H1 (cell line): ENCODE measurements around the gene ITPKB. TPM values are rescaled to one million over a fixed set of nuclear protein-coding genes. Genes with fewer than 3 reads are reported as not detected.

Experiments used
- CTCF ChIA-PET: fragments of 300-600 bp; sonication (Branson Sonifier 250); formaldehyde crosslinking; loops from one replicate; lab custom pipeline; 2021; ENCODE audit not compliant: partially characterized antibody; lab: Charles Lee
- POLR2A ChIA-PET: fragments of 300-600 bp; sonication (Branson Sonifier 250); formaldehyde crosslinking; loops from one replicate; lab custom pipeline; 2021; ENCODE audit warnings: inconsistent platforms; ENCODE audit not compliant: partially characterized antibody; lab: Charles Lee
- DNase-seq, 2 experiments: peaks; one replicate each; pipeline versions ENCODE4 v3.0.0 to v3.0.0-alpha.2; 2010 to 2022; ENCODE audit warnings: low spot score in 2 of 2, low read depth in 1 of 2, mixed read lengths in 1 of 2
- FAIRE-seq: peaks from 2 replicates; lab custom pipeline; 2011; peaks lifted over from hg19 to GRCh38; lab: Jason Lieb, UNC
- H2AFZ ChIP-seq: 2 replicates; pipeline ENCODE4 v1.8.1; 2012; ENCODE audit warnings: low read length, inconsistent platforms
- H2AK5ac ChIP-seq: 2 replicates; pipeline ENCODE4 v1.6.1; 2013; ENCODE audit warnings: low read depth, low read length
- H2BK120ac ChIP-seq: replicated peaks from 2 replicates; pipeline ENCODE3; 2013; ENCODE audit warnings: low read depth, low read length, inconsistent platforms
- H2BK12ac ChIP-seq: 2 replicates; pipeline ENCODE4 v1.6.1; 2013; ENCODE audit warnings: low read depth, low read length
- H2BK15ac ChIP-seq: 2 replicates; pipeline ENCODE4 v1.6.1; 2013; ENCODE audit warnings: low read length
- H2BK20ac ChIP-seq: 2 replicates; pipeline ENCODE4 v1.6.1; 2013; ENCODE audit warnings: low read length
- H2BK5ac ChIP-seq: 2 replicates; pipeline ENCODE4 v1.6.1; 2013; ENCODE audit warnings: low read depth, low read length
- H3K14ac ChIP-seq: 2 replicates; pipeline ENCODE4 v1.6.1; 2013; ENCODE audit warnings: inconsistent platforms; ENCODE audit not compliant: insufficient read length
- H3K18ac ChIP-seq: 2 replicates; pipeline ENCODE4 v1.6.1; 2013; ENCODE audit warnings: low read length; ENCODE audit errors: extremely low read depth
- H3K23ac ChIP-seq: 2 replicates; pipeline ENCODE4 v1.6.1; 2013; ENCODE audit warnings: inconsistent platforms; ENCODE audit not compliant: insufficient read length
- H3K23me2 ChIP-seq: 2 replicates; pipeline ENCODE4 v1.6.1; 2013; ENCODE audit warnings: low read depth, low read length
- H3K27ac ChIP-seq: 2 replicates; pipeline ENCODE4 v1.6.1; 2011; ENCODE audit warnings: low read depth, low read length, inconsistent platforms
- H3K27me3 ChIP-seq, 4 experiments: replicated peaks in 1 of 4; 1 replicate in 1 of 4; 2 replicates in 3 of 4; pipeline versions ENCODE4 v1.6.1 to v1.8.1; 2011 to 2013; ENCODE audit warnings: low read length in 3 of 4, mild to moderate bottlenecking in 3 of 4, inconsistent platforms in 2 of 4, mixed read lengths in 2 of 4, moderate library complexity in 1 of 4; ENCODE audit not compliant: control insufficient read depth in 3 of 4, insufficient read depth in 3 of 4; ENCODE audit errors: extremely low read depth in 1 of 4
- H3K36me3 ChIP-seq, 4 experiments: 2 replicates each; pipeline versions ENCODE4 v1.6.1 to v1.8.1; 2011 to 2013; ENCODE audit warnings: mild to moderate bottlenecking in 4 of 4, low read length in 3 of 4, moderate library complexity in 2 of 4, control low read depth in 1 of 4, inconsistent platforms in 1 of 4; ENCODE audit not compliant: insufficient read depth in 4 of 4, control insufficient read depth in 2 of 4
- H3K4ac ChIP-seq: replicated peaks from 2 replicates; pipeline ENCODE3; 2013; ENCODE audit warnings: low read length, low read depth, mixed read lengths, inconsistent platforms; ENCODE audit not compliant: insufficient read length
- H3K4me1 ChIP-seq, 4 experiments: replicated peaks in 1 of 4; 1 replicate in 1 of 4; 2 replicates in 3 of 4; pipeline versions ENCODE4 v1.6.1 to v1.8.1; 2011 to 2013; ENCODE audit warnings: low read length in 3 of 4, inconsistent platforms in 2 of 4, mixed read lengths in 1 of 4; ENCODE audit not compliant: insufficient read depth in 4 of 4, control insufficient read depth in 3 of 4
- H3K4me2 ChIP-seq, 2 experiments: 2 replicates each; pipeline versions ENCODE4 v1.6.1 to v1.8.1; 2011 to 2013; ENCODE audit warnings: low read depth in 2 of 2, low read length in 2 of 2, control low read depth in 1 of 2, inconsistent platforms in 1 of 2, mild to moderate bottlenecking in 1 of 2; ENCODE audit not compliant: insufficient read depth in 1 of 2
- H3K4me3 ChIP-seq, 4 experiments: fragments of 200-600, 300-600 bp in 1 of 4; sonication (generic), shearing (Covaris generic), sonication (Bioruptor Twin) in 1 of 4; 2 replicates each; pipeline versions ENCODE4 v1.5.1 to v1.8.1; 2011 to 2016; ENCODE audit warnings: low read length in 4 of 4, low read depth in 3 of 4, control low read depth in 2 of 4, inconsistent platforms in 2 of 4, mild to moderate bottlenecking in 2 of 4, mixed read lengths in 1 of 4, moderate library complexity in 1 of 4; ENCODE audit not compliant: insufficient read depth in 2 of 4; ENCODE audit errors: extremely low read depth in 1 of 4
- H3K56ac ChIP-seq: replicated peaks from 2 replicates; pipeline ENCODE3; 2013; ENCODE audit warnings: low read depth, mild to moderate bottlenecking, mixed read lengths, low read length, inconsistent platforms; ENCODE audit not compliant: insufficient read length
- H3K79me1 ChIP-seq: 2 replicates; pipeline ENCODE4 v1.6.1; 2013; ENCODE audit warnings: low read depth, low read length, control low read depth
- H3K79me2 ChIP-seq, 2 experiments: 2 replicates each; pipeline versions ENCODE4 v1.6.1 to v1.8.1; 2012 to 2013; ENCODE audit warnings: low read length in 2 of 2, mild to moderate bottlenecking in 2 of 2, inconsistent platforms in 1 of 2; ENCODE audit not compliant: insufficient read depth in 2 of 2, control insufficient read depth in 1 of 2
- H3K9ac ChIP-seq, 4 experiments: replicated peaks in 1 of 4; 1 replicate in 1 of 4; 2 replicates in 3 of 4; pipeline versions ENCODE4 v1.6.1 to v1.8.1; 2011 to 2013; ENCODE audit warnings: low read depth in 3 of 4, low read length in 3 of 4, control low read depth in 2 of 4, mild to moderate bottlenecking in 2 of 4, moderate library complexity in 2 of 4, inconsistent platforms in 1 of 4; ENCODE audit errors: extremely low read depth in 1 of 4
- H3K9me3 ChIP-seq, 2 experiments: 2 replicates each; pipeline versions ENCODE4 v1.6.1 to v1.8.1; 2012 to 2013; ENCODE audit warnings: mild to moderate bottlenecking in 2 of 2, moderate library complexity in 2 of 2, control low read depth in 1 of 2, inconsistent platforms in 1 of 2, low read depth in 1 of 2, low read length in 1 of 2, mixed read lengths in 1 of 2; ENCODE audit not compliant: insufficient read depth in 2 of 2
- H4K20me1 ChIP-seq, 2 experiments: replicated peaks in 1 of 2; 2 replicates each; pipeline versions ENCODE3 to v1.8.1; 2011 to 2013; ENCODE audit warnings: inconsistent platforms in 2 of 2, low read length in 2 of 2, mild to moderate bottlenecking in 1 of 2; ENCODE audit not compliant: insufficient read depth in 2 of 2, control insufficient read depth in 1 of 2
- H4K5ac ChIP-seq: 2 replicates; pipeline ENCODE4 v1.6.1; 2013; ENCODE audit warnings: low read length, low read depth, mixed read lengths, inconsistent platforms; ENCODE audit not compliant: insufficient read length
- H4K8ac ChIP-seq: 2 replicates; pipeline ENCODE4 v1.8.0; 2013; ENCODE audit warnings: mild to moderate bottlenecking, moderate library complexity, low read length, inconsistent platforms; ENCODE audit not compliant: insufficient read depth; ENCODE audit errors: extremely low read depth
- H4K91ac ChIP-seq: replicated peaks from 2 replicates; pipeline ENCODE3; 2013; ENCODE audit warnings: low read length, mixed read lengths, inconsistent platforms; ENCODE audit not compliant: insufficient read length
- BRCA1 ChIP-seq: IDR thresholded peaks from 2 replicates; pipeline ENCODE4 v1.6.1; 2012; ENCODE audit warnings: low read depth, low read length, improper control_type of control experiment
- RAD21 ChIP-seq, 2 experiments: IDR thresholded peaks in 1 of 2; conservative IDR thresholded peaks in 1 of 2; 2 replicates each; pipeline ENCODE4 v1.6.1; 2011; ENCODE audit warnings: low read depth in 2 of 2, low read length in 2 of 2, improper control_type of control experiment in 1 of 2, inconsistent platforms in 1 of 2, mild to moderate bottlenecking in 1 of 2, moderate library complexity in 1 of 2
- SP1 ChIP-seq: IDR thresholded peaks from 2 replicates; pipeline ENCODE4 v1.6.1; 2011; ENCODE audit warnings: low read depth, low read length
- SP4 ChIP-seq: IDR thresholded peaks from 2 replicates; pipeline ENCODE4 v1.6.1; 2012; ENCODE audit warnings: low read length, inconsistent platforms
- YY1 ChIP-seq: IDR thresholded peaks from 2 replicates; pipeline ENCODE4 v1.6.1; 2011; ENCODE audit warnings: low read depth, mild to moderate bottlenecking, low read length
- WGBS, 2 experiments: shearing (Covaris generic) in 1 of 2; methylation state at CpG; one replicate each; pipeline versions ENCODE4 v1.1.6 to v1.1.7; 2013 to 2015; ENCODE audit warnings: low lambda C conversion rate in 2 of 2, mixed read lengths in 2 of 2, inconsistent platforms in 1 of 2, low coverage in 1 of 2, missing lambda C conversion rate in 1 of 2; ENCODE audit not compliant: insufficient replicate concordance in 2 of 2, insufficient coverage in 1 of 2, insufficient read length in 1 of 2; ENCODE audit errors: extremely low coverage in 1 of 2, missing lambda C conversion rate in 1 of 2; 5-methylcytosine and 5-hydroxymethylcytosine counted together
- polyA plus RNA-seq, 7 experiments: library from polyadenylated mRNA; depleted of rRNA in 3 of 7; stranded (reverse) in 5 of 7; unstranded in 2 of 7; fragments of >200 nt in 5 of 7; fragments of 200-250 nt in 2 of 7; gene quantifications; 1 replicate in 5 of 7; 2 replicates in 1 of 7; 4 replicates in 1 of 7; pipeline versions ENCODE4 v1.2.1 to v1.2.3, GENCODE V29; 2011 to 2013; ENCODE audit warnings: missing spikeins in 2 of 7, mixed read lengths in 2 of 7
- total RNA-seq: library from RNA; stranded (reverse); fragmentation: NEBNext Ultra II Directional; extraction: Animal tissue kit (Norgen Biotek cat#: 25700); gene quantifications from 2 replicates; pipeline ENCODE4 v1.2.1, GENCODE V29; 2021

The ITPKB gene
- total and polyA plus RNA-seq, 2 of the 8 experiments (the other 6 are each of a cell fraction or from before 2014, with no cell fraction given) = 1.7 to 4.8 TPM

DNA sequence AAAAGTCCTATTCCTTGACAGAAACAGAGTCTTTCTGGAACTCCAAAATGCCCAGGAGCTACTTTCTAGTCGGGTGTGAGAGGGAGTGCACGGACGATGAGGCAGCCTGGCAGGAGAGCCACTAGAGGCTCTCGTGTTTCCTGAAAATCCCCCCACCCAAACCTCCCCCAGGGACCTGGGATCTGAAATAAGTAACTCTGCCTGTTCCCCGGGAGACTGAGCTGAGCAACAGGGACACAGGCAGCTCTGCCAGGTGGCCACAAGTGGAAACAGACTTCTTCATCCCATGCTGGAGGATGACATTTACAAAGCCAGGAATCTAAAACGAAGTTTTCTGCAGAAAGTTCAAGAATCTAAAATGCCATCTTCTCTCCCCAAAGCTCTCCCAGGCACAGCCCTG lies 77.1 kb downstream of the ITPKB start:
- WGBS, 2 experiments = 50% methylated on average over 6 of the region's 6 CpGs; no CpG with 5 or more reads in 1 of the 2 experiments
- H3K27ac ChIP-seq = no peak overlapping the region
- H2BK15ac ChIP-seq = no peak overlapping the region
- CTCF ChIA-PET = interaction anchor here (0.6 to 2.1 kb wide), 18 partner anchors 8 to 249 kb away, joined by 3 to 7 read pairs (median 4); no protein-coding TSS in a partner anchor
- H3K4ac ChIP-seq = no peak overlapping the region
- no peak overlapping the region for H3K4me3 ChIP-seq
- POLR2A ChIA-PET = interaction anchor here (1.8 kb wide), 1 partner anchor 18 kb away, joined by 3 read pairs; no protein-coding TSS in a partner anchor
- H3K56ac ChIP-seq = no peak overlapping the region
- H3K27me3 ChIP-seq = no peaks in the 10 kb centered on the region
- no peak overlapping the region for H2AFZ ChIP-seq
- no peak overlapping the region for H3K23ac ChIP-seq
- no peak overlapping the region for H4K8ac ChIP-seq
- no peak overlapping the region for H4K5ac ChIP-seq
- H4K20me1 ChIP-seq = no peaks in the 10 kb centered on the region
- no peaks in the 10 kb centered on the region for H3K36me3 ChIP-seq
- no peak overlapping the region for H2AK5ac ChIP-seq
- no peak overlapping the region for H3K14ac ChIP-seq
- no peak for FAIRE-seq
- DNase-seq = no peak
- no peak overlapping the region for H2BK5ac ChIP-seq
- no peaks in the 10 kb centered on the region for H3K79me1 ChIP-seq
- H3K23me2 ChIP-seq = no peaks in the 10 kb centered on the region
- peaks cover 0 to 9% (median 2%) of the 10 kb centered on the region in 4 experiments; a peak in 4 of 7 replicates for H3K4me1 ChIP-seq
- H3K79me2 ChIP-seq = no peaks in the 10 kb centered on the region
- no peak overlapping the region for H3K4me2 ChIP-seq
- no peak overlapping the region for H4K91ac ChIP-seq
- H2BK20ac ChIP-seq = no peak overlapping the region
- H3K18ac ChIP-seq = no peak overlapping the region
- H2BK120ac ChIP-seq = no peak overlapping the region
- no peak for TF ChIP-seq SP4
- no peak for TF ChIP-seq SP1
- TF ChIP-seq YY1 = no peak
- no peak for TF ChIP-seq BRCA1
- TF ChIP-seq RAD21 (IDR thresholded peaks at IDR 0.05 in 1 of 2, conservative IDR thresholded peaks at IDR 0.05 in 1 of 2; ENCODE audit: low read depth in 2 of 2, low read length in 2 of 2) = no peak
- H3K9ac ChIP-seq = no peak overlapping the region
- H2BK12ac ChIP-seq = no peak overlapping the region
- H3K9me3 ChIP-seq = no peaks in the 10 kb centered on the region
